GM18519 (cell line): ENCODE results near the gene MEX3A.
A peak's percentile ranks its signal among the peaks of the same experiment; 100 is the strongest.
"Not testable (repeated sequence)": the region's sequence is repeated elsewhere in the genome, so short reads cannot be mapped to it uniquely, and the experiment has no call there.

ENCODE experiments used
- ATAC-seq: cut with Tn5 transposase; IDR thresholded peaks from one replicate; pipeline ENCODE4 v1.9.1; 2021; ENCODE audit warnings: mild to moderate bottlenecking, moderate library complexity; ENCODE audit not compliant: unreplicated experiment, low FRiP score

Gene MEX3A

DNA sequence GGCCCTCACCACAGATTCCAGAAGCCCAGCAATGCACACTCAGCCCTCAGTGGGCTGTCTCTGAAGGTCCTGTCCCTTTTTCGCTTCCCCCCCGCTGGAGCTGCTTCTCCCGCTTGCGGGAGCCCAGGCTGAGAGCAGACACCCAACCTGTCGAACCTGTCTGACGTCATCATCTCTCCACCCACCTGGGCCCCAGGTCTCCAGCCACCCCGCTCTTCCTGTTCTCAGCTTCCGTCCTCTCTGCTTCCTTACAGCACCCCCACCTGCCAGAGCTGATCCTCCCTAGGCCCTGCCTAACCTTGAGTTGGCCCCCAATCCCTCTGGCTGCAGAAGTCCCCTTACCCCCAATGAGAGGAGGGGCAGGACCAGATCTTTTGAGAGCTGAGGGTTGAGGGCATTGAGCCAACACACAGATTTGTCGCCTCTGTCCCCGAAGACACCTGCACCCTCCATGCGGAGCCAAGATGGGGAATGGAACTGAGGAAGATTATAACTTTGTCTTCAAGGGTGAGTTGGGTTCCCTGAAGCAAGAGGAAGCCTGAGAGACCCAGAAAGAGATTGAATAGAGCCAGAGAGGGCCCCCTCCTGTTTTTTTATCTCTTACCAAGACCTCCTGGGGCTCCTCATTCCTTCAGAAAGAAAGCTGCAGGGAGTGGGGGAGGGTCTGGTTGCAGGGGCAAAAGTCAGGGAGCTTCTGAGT, 21.2 kb downstream of the MEX3A start, which contains the start of gene RAB25:
RAB25 (plus strand) TSS at position 224 of the 700 bp plus-strand sequence; CDS start at position 465, 241 bp downstream.
- no peak for ATAC-seq

DNA sequence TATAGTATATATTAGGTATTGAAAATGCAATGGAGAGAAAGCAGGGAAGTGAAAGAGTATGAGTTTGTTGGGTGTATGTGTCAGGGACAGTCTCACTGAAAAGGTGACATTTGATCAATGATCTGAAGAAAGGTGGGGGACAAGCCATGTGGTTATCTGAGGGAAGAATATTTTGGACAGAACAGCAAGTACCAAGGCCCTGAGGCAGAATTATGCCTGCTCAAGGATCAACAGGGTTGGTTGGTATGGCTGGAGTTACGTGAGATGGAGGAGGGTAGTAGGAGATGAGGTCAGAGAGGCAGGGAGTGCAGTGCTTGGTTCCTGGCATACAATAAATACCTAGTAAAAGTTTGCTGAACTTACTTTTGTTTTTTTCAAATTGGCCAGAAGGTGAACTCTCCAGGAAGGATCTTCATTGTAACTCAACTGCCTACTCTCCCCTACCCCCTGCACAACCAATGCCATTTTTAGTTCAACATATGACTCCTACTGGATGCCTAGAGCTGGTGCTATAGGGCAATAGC, 25.9 kb downstream of the MEX3A start:
- no peak for ATAC-seq

DNA sequence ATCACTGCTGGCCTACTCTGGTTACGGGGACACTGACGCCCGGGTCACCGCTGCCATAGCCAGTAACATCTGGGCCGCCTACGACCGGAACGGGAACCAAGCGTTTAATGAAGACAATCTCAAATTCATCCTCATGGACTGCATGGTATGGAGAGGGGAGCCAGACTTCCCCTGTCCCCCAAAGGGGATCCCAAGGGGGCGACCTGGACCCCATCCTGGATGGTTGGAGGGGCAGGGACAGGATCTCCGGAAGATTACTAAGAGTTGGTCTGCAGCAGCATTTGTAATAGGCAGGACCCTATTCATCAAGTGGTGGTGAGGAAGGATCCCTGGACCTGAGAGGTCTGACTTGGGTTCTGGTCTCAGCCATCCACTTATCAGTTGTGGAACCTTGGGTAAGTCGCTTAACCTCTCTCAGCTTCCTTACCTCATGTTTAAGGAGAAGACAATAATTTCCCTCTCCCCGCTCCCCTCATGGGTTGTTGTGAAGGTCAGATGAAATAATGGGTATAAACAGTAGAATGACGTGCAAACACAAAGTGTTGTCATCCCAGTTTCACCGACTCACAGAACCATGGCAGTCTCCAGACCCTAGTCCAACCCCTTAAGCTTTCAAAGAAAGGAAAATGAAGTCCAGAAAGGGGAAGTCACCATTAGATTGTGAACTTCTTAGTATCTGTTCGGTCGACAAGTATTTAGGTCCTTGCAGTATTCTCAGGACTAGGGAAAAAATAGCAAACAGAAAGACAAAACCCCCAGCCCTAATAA, 26.8 kb downstream of the MEX3A start:
- no peak for ATAC-seq

DNA sequence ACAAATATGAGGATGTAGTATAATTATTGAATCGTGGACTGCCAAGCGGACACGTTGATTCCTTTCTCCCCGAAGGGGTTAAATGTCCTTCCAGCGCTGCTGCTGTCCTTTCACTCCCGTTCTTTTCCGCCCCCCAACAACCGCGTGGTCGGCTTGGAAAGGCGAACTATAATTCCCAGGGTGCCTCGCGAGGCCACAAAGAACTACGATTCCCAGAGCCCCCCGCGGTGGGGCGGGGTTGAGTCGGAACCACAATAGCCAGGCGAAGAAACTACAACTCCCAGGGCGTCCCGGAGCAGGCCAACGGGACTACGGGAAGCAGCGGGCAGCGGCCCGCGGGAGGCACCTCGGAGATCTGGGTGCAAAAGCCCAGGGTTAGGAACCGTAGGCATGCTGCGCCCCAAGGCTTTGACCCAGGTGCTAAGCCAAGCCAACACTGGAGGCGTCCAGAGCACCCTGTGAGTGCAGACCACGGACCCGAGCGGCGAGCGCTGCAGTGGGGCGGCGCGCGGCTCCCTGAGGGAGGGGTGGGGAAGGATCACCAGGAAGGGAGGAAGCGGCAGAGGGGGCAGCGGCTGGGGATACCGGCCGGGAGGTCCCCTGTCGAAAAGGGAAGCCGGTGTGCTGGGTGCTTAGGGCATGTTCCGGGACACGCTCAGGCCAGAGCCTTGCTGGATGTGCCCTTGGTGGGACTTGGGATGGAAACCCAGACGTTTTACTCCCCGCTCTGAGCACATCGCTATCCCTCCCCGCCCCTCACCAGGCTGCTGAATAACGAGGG, 27.6 kb downstream of the MEX3A start, which contains the start of gene LAMTOR2:
LAMTOR2 (plus strand) TSS at position 283 of the 781 bp plus-strand sequence; CDS start at position 391, 108 bp downstream.
- ATAC-seq: peak; percentile 67

DNA sequence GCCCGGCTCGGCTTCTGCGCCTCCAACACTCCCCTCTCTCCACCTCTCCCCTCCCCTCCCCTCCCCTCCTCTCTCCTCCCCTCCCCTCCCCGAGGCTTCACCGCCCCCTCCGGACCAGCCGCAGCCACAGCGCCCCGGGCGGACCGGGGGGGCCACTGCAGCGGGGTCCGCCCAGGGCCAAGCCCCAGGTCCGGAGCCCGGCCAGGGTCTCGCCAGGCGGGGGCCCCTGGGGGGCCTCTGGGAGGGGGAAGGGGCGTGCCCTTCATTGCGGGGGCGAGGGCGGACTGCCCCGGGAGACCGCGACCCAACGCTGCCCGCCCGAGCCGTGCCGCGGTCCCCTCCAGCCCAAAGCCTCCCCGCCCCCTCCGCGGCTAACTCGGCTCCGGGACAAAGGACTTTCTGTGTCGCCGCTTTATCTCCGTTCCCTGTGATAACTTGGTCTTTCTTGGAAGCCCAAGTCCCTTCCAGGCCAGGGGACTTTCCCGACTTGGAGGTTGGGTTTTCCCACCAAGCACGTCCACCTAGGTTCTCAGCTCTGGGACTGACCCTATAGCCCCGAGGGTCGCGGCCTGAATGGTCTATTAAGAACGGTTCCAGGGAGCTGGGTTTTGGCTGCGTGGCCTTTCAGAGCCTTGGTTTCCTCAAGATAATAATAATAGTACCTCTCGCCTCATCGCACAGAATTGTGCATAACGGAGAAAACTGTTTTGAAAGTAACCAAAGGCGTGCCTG, 28.3 kb downstream of the MEX3A start, which contains the start of gene UBQLN4:
UBQLN4 (minus strand) TSS at position 31 of the 732 bp plus-strand sequence. CDS start 97 bp downstream, outside the sequence.
- ATAC-seq: no peak

DNA sequence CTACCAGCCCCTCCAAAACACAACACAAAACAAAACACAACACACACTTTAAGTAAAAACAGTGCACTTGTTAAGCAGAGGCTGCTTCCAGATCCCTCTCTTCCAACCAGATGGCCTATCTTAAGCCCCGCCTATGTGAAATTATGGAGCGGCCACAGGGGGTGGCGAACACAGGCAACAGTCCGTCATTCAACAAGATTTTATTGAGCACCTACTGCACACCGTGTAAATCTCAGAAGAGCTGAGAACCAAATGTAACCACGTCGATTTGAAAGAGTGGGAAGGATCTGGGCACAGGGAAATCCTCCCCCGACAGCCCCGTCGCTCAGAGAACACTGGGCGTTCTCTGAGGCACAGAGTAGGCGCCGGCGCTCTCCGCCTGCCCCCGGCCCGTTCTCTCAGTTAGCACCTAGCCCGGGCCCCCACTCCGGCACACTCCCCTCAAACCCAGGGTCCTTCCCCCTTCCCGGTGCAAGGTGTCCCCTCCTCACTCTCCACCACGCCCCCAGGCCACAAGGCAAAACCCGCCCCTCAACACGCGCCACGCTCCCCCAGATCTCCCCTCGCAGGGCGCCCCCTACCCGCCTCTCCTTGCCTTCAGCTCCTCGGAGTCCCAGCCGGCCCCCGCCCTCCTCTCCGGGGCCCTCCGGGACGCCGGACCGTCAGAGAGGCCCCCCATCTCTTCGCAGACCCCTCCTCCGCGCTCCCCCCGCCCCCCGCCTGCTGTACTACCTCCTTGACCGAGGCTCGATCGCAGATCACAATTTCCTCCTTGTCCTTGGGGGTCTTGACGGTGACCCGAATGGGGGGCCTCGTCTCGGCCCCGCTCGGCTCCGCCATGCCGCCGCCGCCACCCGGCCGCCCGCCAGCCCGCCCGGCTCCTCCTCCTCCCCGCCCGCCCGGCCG, 29.1 kb downstream of the MEX3A start:
- no peak for ATAC-seq

DNA sequence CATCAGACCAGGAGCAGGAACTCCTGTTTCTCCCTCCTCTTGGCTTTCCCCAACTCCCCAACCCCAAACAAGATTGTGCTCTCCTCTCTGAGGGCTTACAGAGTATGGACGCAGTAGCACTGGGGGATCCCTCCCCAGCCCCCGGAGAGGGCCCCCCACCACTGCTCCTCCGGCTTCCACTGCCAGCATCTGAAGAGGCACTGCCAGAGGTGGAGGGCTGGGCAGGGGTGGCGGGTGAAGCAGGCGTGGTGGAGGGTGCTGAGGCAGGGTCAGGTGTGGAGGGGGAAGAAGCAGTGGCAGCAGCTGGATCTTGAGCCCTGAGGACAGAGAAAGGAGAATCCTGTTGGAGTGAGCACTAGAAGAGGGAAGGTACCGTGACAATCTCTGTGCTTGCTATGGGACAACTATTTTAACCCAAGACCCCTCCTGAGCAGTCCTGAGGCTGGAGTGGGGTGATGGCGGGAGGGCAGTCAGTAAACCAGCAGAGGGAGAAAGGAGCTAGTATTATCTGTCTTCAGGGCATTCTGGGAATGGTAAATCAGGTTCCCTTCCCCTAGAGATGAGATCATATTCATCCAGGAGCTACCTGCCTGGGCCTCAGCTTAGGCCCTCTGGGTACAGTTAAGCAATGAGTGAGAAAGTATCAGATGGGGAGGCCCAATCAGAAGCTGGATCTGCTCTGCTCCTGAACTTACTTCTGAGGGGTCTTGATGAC, 31.1 kb downstream of the MEX3A start:
- no peak for ATAC-seq

DNA sequence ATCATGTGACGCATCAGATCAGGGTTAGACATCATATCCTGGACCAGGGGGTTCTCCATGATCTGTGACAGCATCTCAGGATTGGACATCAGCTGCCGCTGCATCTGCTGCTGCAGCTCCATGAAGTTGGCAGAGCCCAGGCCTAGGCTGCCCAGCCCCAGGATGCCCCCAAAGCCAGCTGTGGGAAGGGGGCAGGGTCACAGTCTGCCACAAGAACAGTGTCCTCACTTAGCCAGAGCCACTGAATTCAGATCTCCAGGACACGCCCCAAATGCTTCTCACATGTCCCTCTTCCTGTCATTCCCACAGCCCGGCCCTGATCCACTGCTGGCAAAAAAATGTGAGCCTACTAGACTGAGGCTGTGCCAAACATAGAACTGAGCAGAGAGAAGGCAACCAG, 31.9 kb downstream of the MEX3A start:
- ATAC-seq: no peak

DNA sequence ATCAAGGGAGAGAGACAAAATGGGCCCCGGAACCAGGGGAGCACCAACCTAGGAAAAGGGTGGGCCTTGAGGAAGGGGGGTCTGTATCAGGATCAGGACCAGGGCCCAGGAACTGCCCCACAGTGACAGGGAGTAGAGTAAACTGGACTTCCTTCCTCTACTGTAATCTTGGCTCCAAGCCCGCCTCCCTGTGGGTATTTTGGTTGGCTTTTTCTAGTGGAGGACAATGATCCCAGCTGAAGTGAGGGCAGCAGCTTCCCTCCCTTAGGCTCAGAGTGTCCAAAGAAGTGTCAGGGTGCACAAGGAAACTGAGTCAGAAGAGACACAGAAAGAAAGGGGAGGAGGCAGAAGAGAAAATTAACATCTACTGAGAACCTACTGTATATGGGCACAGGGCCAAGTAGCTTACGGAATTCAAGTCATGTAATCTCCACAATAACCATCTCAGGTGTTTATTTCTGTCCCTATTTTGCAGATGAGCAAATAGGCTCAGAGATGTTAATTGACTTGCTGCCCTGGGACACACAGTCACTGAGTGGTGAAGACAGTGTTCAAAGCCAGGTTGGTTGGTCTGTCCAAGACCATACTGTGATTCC, 33.5 kb downstream of the MEX3A start:
- no peak for ATAC-seq

DNA sequence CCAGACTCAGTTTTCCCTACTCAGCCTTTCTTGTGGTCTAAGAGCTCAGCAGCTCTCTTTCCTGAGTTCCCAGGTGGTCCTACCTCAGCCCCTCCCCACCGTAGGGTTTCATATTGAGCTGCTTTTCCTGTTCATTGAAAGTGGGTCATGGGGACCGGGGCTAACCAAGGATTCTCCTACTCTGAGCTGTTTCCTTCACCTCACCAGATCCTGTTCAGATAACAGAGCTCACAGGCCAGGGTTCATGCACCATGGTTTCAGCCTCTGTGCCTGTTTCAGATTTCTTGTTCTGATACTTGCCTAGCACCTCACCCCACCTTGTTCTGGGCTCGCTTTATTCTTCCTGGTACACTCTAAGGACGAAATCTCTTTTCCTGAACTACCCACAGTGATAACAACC, 37.2 kb downstream of the MEX3A start:
- no peak for ATAC-seq

DNA sequence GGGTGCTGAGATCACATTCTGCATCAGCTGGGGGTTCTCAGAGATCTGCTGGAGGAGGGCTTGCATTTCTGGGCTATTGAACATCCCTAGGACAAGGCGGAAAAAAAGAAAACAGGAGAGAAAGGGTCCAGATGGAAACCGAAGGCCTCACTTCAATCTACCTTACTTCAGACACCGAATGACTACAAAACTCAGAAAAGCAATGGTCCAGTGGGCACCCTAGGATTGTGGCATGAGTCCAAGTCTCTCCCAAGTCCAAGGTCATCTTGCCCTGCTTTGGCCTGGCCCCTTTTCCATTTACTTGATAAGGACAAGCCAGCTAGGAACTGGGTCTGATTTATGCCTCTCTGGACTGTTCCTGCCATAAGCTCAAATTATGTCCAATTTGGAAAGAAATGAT, 39.4 kb downstream of the MEX3A start:
- no peak for ATAC-seq

DNA sequence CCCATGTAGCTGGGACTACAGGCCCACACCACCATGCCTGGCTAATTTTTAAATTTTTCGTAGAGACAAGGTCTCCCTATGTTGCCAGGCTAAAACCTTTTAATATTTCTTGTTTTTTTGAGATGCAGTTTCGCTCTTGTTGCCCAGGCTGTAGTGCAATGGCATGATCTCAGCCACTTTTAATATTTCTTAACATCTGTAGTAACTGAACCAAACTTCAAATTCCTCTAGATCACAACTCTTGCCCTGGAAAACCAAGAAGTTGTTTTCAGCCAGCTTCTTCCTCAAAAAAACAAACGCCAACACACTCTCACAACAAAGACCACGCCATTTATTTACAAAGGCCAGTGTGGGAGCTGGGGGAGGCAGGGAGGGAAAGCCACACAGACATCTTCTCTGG, 47.3 kb downstream of the MEX3A start:
- not testable (repeated sequence) for ATAC-seq

DNA sequence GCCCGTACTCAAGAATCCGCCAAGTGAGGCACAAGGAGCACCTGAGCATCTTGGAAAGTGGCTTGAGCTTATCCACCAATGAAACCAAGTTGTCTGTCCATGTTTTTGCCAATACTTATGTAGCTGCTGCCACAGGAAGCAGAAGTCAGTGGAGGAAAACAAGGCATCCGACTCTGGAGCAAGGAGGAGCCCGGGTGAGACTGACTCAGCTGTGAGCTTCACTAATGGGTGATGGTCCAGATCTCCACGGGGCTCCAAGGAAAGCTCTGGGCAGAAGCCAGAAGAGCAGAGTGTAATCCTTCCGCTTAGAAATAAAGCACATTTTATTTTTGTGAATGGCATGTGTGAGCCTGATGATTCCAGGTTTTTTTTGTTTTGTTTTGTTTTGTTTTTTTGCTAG, 49.3 kb downstream of the MEX3A start:
- no peak for ATAC-seq

DNA sequence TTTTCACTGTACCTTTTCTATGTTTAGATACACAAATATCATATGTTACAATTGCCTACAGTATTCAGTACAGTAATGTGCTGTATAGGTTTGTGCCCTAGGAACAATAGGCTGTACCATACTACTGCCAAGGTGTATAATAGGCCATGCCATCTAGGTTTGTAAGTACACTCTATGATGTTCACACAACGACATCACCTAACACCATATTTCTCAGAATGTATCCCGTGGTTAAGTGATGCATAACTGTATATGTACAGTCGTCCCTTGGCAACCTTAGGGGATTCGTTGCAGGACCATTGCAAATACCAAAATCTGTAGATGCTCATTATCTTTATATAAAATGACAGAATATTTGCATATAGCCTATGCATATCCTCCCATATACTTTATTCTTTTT, 55.7 kb downstream of the MEX3A start:
- no peak for ATAC-seq

DNA sequence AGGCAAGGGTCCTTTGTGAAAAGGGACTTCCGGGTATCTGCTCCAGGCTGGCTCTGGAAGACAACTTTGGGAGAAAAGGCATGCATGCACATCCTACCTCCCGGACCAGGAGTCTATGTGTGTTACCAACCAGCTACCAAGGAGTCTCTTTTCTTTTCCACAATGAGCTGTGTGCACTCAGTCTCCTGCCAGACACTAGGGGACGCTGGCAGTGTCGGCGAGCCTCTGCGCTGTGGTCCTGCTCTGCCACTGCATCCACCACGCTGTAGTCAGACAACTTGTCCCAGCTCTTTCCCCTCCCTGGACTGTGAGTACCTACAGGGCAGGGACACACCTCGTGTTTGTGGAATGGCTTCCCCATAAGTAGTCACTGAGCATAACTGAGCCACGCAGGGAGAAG, 56.4 kb downstream of the MEX3A start:
- ATAC-seq: no peak

DNA sequence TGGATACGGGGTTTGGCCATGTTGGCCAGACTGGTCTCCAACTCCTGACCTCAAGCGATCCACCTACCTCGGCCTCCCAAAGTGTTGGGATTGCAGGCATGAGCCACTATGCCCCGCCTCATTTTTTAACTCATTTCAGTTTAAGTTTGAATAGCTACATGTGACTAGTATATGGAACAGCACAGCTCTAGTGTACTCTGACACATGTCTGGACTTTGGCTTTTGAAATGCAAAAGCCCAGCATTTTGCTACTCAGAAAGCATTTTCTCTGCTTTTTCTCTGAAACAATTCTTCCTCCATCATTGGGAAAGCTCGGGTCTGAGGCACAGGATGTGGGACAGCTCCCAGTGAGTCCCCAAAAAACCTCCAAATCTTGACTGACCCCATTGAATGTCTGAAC, 57.5 kb downstream of the MEX3A start:
- no peak for ATAC-seq
